Neutrophil (primary cell): ENCODE results near the gene BLOC1S2.
"Not testable (repeated sequence)": the region's sequence is repeated elsewhere in the genome, so short reads cannot be mapped to it uniquely, and the experiment has no call there.

Experiments
- H3K27ac ChIP-seq: fragments of 200-600 bp; sonication (generic); 2 replicates; pipeline ENCODE4 v1.5.1; 2016; ENCODE audit warnings: mild to moderate bottlenecking, moderate library complexity
- H3K27me3 ChIP-seq: fragments of 200-600 bp; sonication (generic); 2 replicates; pipeline ENCODE4 v1.6.0; 2016; ENCODE audit warnings: mild to moderate bottlenecking
- H3K36me3 ChIP-seq: fragments of 200-600 bp; sonication (generic); 2 replicates; pipeline ENCODE4 v1.5.1; 2017
- H3K4me1 ChIP-seq, 2 experiments: fragments of 200-600 bp in 1 of 2; sonication (generic) in 1 of 2; 1 replicate in 1 of 2; 2 replicates in 1 of 2; pipeline versions ENCODE4 v1.5.1 to v1.6.1; 2013 to 2016; ENCODE audit warnings: low read depth in 1 of 2, low read length in 1 of 2, mild to moderate bottlenecking in 1 of 2, moderate library complexity in 1 of 2; ENCODE audit not compliant: control insufficient read depth in 1 of 2, insufficient read depth in 1 of 2
- H3K4me3 ChIP-seq, 2 experiments: fragments of 200-600 bp in 1 of 2; sonication (generic) in 1 of 2; 1 replicate in 1 of 2; 2 replicates in 1 of 2; pipeline ENCODE4 v1.5.1; 2013 to 2016; ENCODE audit warnings: low read depth in 1 of 2, low read length in 1 of 2, mild to moderate bottlenecking in 1 of 2, moderate library complexity in 1 of 2
- H3K9me3 ChIP-seq: fragments of 200-600 bp; sonication (generic); 2 replicates; pipeline ENCODE4 v1.5.1; 2016
- TF ChIP-seq, protein P1 (sequence below): fragments of 200-600 bp; sonication (generic); IDR thresholded peaks from 2 replicates; pipeline ENCODE4 v1.5.1; 2016; ENCODE audit warnings: antibody characterized with exemption

The BLOC1S2 gene

DNA sequence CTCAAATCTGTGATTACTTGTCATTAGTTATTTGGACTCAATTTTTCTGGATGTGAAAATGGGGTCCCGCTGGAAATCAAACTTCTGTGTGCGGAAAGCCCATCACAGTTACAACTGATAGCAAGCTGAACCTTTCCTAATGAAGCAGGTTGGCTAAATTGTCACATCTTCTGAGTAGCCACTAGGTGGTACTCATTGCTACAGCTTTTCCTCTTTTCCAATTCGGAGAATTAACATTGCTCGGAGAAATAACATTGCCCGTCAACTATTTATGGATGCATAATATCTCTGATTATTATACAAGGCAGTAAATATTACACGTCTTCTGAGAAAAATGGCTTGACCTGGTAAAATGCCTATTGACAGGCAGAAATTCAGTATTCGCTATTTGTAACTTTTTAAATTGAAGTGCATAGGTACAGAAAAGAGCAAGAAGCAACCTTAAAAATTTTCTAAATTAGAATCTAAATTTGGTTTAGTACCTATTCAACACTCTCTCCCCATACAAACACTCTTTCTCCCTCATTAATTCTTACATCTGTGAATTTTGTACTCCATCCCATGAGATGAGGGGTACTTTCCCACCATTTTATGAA, 17.3 kb upstream of the BLOC1S2 start:
- Histone ChIP-seq H3K4me1 (no peaks in the 10 kb centered on the region), H3K9me3 (no peaks in the 10 kb centered on the region), H3K27ac (no peak overlapping the region), H3K36me3 (no peaks in the 10 kb centered on the region), H3K4me3 (no peak overlapping the region), H3K27me3 (peaks cover 53% of the 10 kb centered on the region)
- TF ChIP-seq, protein P1, sequence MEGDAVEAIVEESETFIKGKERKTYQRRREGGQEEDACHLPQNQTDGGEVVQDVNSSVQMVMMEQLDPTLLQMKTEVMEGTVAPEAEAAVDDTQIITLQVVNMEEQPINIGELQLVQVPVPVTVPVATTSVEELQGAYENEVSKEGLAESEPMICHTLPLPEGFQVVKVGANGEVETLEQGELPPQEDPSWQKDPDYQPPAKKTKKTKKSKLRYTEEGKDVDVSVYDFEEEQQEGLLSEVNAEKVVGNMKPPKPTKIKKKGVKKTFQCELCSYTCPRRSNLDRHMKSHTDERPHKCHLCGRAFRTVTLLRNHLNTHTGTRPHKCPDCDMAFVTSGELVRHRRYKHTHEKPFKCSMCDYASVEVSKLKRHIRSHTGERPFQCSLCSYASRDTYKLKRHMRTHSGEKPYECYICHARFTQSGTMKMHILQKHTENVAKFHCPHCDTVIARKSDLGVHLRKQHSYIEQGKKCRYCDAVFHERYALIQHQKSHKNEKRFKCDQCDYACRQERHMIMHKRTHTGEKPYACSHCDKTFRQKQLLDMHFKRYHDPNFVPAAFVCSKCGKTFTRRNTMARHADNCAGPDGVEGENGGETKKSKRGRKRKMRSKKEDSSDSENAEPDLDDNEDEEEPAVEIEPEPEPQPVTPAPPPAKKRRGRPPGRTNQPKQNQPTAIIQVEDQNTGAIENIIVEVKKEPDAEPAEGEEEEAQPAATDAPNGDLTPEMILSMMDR = peak; percentile 39

DNA sequence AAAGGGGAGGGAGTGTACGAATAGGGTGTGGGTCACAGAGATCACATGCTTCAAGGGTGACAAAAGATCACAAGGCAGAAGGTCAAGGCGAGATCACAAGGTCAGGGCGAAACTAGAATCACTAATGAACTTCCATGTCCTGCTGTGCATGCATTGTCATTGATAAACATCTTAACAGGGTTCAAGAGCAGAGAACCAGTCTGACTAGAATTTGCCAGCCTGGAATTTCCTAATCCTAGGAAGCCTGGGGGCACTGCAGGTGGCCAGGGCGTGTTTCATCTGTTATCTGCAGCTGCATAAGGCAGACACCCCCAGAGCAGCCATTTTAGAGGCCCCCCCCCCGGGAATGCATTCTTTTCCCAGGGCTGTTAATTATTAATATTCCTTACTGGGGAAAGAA, 14.6 kb upstream of the BLOC1S2 start:
- not testable (repeated sequence) for H3K4me1 ChIP-seq, H3K27ac ChIP-seq, H3K4me3 ChIP-seq, H3K36me3 ChIP-seq, H3K9me3 ChIP-seq
- peaks cover 61% of the 10 kb centered on the region for H3K27me3 ChIP-seq

DNA sequence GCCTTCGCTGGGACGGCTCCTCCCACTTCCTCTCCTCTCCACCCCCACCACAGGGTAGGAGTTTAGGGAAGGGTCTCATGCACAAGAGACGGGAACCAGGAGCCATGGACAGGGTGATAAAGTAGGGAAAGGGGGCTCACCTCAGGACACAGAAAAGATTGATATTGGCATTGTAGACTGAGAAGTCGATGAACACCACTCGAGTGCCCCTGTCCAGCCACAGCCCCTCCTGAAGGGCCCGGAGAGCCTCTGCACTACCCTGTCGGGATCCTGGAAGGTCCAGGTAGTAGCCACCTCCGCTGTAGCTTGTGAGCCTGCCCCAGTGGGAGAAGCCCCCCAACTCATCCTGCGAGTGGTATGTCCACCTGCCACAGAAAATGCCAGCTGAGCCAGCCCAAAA, 10.8 kb upstream of the BLOC1S2 start:
- H3K27ac ChIP-seq = no peak overlapping the region
- no peak overlapping the region for H3K4me3 ChIP-seq
- no peaks in the 10 kb centered on the region for H3K9me3 ChIP-seq
- no peaks in the 10 kb centered on the region for H3K36me3 ChIP-seq
- TF ChIP-seq, protein P1 = no peak
- H3K4me1 ChIP-seq = peaks cover under 1 to 2% of the 10 kb centered on the region in 2 experiments
- H3K27me3 ChIP-seq = peaks cover 47% of the 10 kb centered on the region

DNA sequence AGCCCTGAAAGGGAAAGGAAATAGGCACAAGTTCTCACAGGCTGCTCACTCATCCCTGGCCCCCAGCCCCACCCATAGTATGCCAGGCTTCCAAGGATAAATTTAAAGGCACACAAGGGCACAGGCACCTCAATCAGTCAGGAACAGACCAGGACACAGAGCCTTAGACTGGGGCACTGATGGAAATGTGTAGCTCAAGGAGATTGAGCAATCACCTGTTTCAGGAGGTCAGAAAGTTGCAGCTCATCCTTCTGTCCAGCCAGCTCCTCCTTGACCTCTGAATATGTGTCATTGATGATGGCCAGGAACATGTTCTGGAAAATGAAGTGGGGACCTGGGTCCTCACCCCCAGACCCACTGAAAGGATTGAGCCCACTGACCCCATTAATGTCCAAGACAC, 6.6 kb upstream of the BLOC1S2 start:
- TF ChIP-seq, protein P1 = no peak
- peaks cover 19 to 21% of the 10 kb centered on the region in 2 experiments for H3K4me1 ChIP-seq
- H3K9me3 ChIP-seq = no peaks in the 10 kb centered on the region
- H3K36me3 ChIP-seq = no peaks in the 10 kb centered on the region
- no peak overlapping the region for H3K27ac ChIP-seq
- peaks cover 32% of the 10 kb centered on the region for H3K27me3 ChIP-seq
- no peak overlapping the region for H3K4me3 ChIP-seq

DNA sequence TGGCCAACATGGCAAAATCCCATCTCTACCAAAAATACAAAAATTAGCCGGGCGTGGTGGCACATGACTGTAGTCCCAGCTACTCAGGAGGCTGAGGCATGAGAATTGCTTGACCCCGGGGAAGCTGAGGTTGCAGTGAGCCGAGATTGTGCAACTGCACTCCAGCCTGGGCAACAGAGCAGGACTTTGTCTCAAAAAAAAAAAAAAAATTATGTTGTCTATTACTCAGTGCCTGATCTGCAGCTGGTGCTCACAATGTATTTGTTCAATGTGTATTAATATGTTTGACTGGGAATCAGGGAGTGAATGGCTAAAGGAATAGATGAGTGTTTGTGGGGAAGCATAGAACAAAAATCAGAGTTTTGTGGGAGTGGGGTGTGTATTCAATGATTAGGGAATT, 5.8 kb upstream of the BLOC1S2 start:
- not testable (repeated sequence) for H3K4me3 ChIP-seq, H3K9me3 ChIP-seq, H3K36me3 ChIP-seq, H3K27ac ChIP-seq
- peaks cover 19 to 22% of the 10 kb centered on the region in 2 experiments for H3K4me1 ChIP-seq
- H3K27me3 ChIP-seq = peaks cover 25% of the 10 kb centered on the region

DNA sequence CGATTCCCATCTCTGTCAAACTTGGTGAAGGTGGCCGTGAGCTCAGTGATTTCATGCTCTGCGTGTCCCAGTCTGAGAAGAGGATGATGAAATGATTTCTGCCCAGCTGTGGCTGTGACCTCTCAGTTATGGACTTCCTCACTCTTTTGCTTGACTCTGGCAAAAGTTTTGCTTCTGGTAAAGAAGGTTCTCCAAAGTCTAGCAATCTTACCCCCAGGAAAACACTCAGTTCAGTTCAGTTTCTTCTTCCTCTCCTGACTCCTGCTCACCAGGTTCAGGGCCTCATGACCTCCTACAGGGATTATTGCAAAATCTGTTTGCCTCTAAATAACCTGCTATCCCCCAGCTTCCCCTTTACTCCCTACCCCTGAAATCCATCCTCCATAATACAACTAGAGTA, 4.9 kb upstream of the BLOC1S2 start:
- Histone ChIP-seq H3K9me3 (no peaks in the 10 kb centered on the region), H3K4me3 (no peak overlapping the region), H3K27me3 (peaks cover 15% of the 10 kb centered on the region), H3K27ac (peak overlapping the region; percentile 60), H3K36me3 (no peaks in the 10 kb centered on the region), H3K4me1 (peaks cover 26 to 29% of the 10 kb centered on the region in 2 experiments)
- TF ChIP-seq, protein P1 = no peak
